Measurements from ENCODE around the gene NRG3.

NRG3 gene

GRCh38 chr10:82353381-82353780 lies 478.4 kb downstream of the NRG3 start:
- no peaks in the 10 kb centered on the region for H3K27me3 ChIP-seq (ENCODE audit: insufficient read depth, poor library complexity, severe bottlenecking)
- TF ChIP-seq, protein P1, sequence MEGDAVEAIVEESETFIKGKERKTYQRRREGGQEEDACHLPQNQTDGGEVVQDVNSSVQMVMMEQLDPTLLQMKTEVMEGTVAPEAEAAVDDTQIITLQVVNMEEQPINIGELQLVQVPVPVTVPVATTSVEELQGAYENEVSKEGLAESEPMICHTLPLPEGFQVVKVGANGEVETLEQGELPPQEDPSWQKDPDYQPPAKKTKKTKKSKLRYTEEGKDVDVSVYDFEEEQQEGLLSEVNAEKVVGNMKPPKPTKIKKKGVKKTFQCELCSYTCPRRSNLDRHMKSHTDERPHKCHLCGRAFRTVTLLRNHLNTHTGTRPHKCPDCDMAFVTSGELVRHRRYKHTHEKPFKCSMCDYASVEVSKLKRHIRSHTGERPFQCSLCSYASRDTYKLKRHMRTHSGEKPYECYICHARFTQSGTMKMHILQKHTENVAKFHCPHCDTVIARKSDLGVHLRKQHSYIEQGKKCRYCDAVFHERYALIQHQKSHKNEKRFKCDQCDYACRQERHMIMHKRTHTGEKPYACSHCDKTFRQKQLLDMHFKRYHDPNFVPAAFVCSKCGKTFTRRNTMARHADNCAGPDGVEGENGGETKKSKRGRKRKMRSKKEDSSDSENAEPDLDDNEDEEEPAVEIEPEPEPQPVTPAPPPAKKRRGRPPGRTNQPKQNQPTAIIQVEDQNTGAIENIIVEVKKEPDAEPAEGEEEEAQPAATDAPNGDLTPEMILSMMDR (IDR thresholded peaks at IDR 0.05; ENCODE audit: insufficient read depth, low read length), result no peak
- no peak for TF ChIP-seq GABPA (IDR thresholded peaks at IDR 0.05; ENCODE audit: low read depth)
- TF ChIP-seq, protein P2, sequence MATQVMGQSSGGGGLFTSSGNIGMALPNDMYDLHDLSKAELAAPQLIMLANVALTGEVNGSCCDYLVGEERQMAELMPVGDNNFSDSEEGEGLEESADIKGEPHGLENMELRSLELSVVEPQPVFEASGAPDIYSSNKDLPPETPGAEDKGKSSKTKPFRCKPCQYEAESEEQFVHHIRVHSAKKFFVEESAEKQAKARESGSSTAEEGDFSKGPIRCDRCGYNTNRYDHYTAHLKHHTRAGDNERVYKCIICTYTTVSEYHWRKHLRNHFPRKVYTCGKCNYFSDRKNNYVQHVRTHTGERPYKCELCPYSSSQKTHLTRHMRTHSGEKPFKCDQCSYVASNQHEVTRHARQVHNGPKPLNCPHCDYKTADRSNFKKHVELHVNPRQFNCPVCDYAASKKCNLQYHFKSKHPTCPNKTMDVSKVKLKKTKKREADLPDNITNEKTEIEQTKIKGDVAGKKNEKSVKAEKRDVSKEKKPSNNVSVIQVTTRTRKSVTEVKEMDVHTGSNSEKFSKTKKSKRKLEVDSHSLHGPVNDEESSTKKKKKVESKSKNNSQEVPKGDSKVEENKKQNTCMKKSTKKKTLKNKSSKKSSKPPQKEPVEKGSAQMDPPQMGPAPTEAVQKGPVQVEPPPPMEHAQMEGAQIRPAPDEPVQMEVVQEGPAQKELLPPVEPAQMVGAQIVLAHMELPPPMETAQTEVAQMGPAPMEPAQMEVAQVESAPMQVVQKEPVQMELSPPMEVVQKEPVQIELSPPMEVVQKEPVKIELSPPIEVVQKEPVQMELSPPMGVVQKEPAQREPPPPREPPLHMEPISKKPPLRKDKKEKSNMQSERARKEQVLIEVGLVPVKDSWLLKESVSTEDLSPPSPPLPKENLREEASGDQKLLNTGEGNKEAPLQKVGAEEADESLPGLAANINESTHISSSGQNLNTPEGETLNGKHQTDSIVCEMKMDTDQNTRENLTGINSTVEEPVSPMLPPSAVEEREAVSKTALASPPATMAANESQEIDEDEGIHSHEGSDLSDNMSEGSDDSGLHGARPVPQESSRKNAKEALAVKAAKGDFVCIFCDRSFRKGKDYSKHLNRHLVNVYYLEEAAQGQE (IDR thresholded peaks at IDR 0.05; ENCODE audit: insufficient replicate concordance, low read depth), result no peak
- no peak for TF ChIP-seq POLR2AphosphoS5 (IDR thresholded peaks at IDR 0.05; ENCODE audit: low read depth)
- TF ChIP-seq SPI1 (IDR thresholded peaks at IDR 0.05; ENCODE audit: borderline replicate concordance, low read depth), result no peak
- DNase-seq (ENCODE audit: low read depth in 1 of 2, low spot score in 1 of 2), result no peak
- no peak overlapping the region for H3K27ac ChIP-seq (replicated peaks)
- no peak overlapping the region for H3K4me3 ChIP-seq (replicated peaks; ENCODE audit: insufficient read depth, low read length)

DNA sequence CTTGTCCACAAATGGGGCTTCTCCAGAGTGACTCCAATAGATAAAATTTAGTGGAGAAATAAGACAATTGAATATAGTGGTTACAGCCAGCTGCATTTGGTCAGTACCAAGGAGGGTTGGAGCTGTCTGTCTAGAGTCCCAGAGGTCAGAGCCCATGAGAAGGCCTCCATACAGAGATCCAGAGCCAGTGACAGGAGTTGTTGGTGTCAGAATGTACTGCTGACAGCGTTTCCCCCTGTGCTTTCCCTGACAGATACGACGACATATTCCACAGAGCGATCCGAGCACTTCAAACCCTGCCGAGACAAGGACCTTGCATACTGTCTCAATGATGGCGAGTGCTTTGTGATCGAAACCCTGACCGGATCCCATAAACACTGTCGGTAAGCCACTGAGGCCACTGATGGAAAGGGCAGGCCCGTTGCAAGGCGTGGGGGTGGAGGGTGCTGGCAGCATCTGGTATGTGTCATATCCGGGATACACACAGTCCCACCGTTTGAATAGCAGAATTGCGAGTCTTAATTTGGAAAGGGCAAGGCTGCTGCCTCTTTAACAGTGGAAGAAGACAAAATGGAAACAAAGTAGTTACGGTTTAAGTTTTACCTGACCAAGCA lies 483.6 kb downstream of the NRG3 start:
- TF ChIP-seq SPI1 (IDR thresholded peaks at IDR 0.05; ENCODE audit: borderline replicate concordance, low read depth) (no peak), GABPA (IDR thresholded peaks at IDR 0.05; ENCODE audit: low read depth) (no peak), POLR2AphosphoS5 (IDR thresholded peaks at IDR 0.05; ENCODE audit: low read depth) (no peak)
- TF ChIP-seq, protein P1 (IDR thresholded peaks at IDR 0.05; ENCODE audit: insufficient read depth, low read length), result no peak
- TF ChIP-seq, protein P2 (IDR thresholded peaks at IDR 0.05; ENCODE audit: insufficient replicate concordance, low read depth), result no peak
- DNase-seq (ENCODE audit: low read depth in 1 of 2, low spot score in 1 of 2), result no peak
- H3K4me3 ChIP-seq (replicated peaks; ENCODE audit: insufficient read depth, low read length), result no peak overlapping the region
- H3K27ac ChIP-seq (replicated peaks), result no peak overlapping the region
- H3K27me3 ChIP-seq (ENCODE audit: insufficient read depth, poor library complexity, severe bottlenecking), result no peaks in the 10 kb centered on the region

DNA sequence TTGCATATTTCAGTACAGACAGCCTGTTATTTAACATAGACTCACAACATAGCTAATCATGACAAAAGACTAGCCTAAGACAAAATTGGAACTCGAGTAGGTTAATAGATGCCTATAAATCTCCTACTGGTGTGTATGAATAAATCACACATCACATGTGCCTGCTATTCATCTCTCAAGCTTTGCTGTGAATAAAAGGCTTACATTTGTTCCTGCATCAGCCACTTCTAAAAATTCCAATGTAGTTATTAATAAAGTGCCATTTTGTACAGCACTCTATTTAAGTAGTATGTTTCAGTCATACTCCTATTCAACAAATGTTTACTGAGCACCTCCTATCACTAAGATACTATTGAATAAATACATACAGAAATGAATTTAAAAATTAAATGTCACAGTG lies 486.3 kb downstream of the NRG3 start:
- no peak for DNase-seq (ENCODE audit: low read depth in 1 of 2, low spot score in 1 of 2)
- H3K4me3 ChIP-seq (replicated peaks; ENCODE audit: insufficient read depth, low read length), result no peak overlapping the region
- no peaks in the 10 kb centered on the region for H3K27me3 ChIP-seq (ENCODE audit: insufficient read depth, poor library complexity, severe bottlenecking)
- TF ChIP-seq, protein P1 (IDR thresholded peaks at IDR 0.05; ENCODE audit: insufficient read depth, low read length), result no peak
- no peak overlapping the region for H3K27ac ChIP-seq (replicated peaks)

DNA sequence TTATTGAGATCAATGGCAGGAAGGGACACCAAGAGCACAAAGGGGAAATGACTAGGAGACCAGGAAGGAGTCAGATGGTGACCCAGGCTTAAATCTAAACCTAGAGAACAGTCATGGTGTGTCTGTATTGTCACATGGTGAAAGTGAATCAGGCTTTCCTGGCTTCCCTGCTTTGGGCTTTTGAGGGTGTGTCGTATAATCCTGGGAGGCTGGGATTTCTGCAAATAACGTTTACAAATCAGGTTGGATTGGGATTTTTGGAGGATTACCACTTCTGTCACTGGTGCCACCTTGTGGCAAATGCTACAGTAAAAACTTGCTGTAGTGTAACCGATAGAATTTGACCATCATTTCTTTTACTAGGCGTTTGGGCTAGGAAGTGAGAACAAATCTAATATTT lies 502.6 kb downstream of the NRG3 start:
- TF ChIP-seq GABPA (IDR thresholded peaks at IDR 0.05; ENCODE audit: low read depth), result no peak
- TF ChIP-seq, protein P1 (IDR thresholded peaks at IDR 0.05; ENCODE audit: insufficient read depth, low read length), result no peak
- no peak for TF ChIP-seq SPI1 (IDR thresholded peaks at IDR 0.05; ENCODE audit: borderline replicate concordance, low read depth)
- TF ChIP-seq, protein P2 (IDR thresholded peaks at IDR 0.05; ENCODE audit: insufficient replicate concordance, low read depth), result no peak
- TF ChIP-seq POLR2AphosphoS5 (IDR thresholded peaks at IDR 0.05; ENCODE audit: low read depth), result no peak
- DNase-seq (ENCODE audit: low read depth in 1 of 2, low spot score in 1 of 2), result no peak
- Histone ChIP-seq H3K27ac (replicated peaks) (no peak overlapping the region), H3K27me3 (ENCODE audit: insufficient read depth, poor library complexity, severe bottlenecking) (no peaks in the 10 kb centered on the region), H3K4me3 (replicated peaks; ENCODE audit: insufficient read depth, low read length) (no peak overlapping the region)
